ENCODE data around the gene PLIN5. TPM values are rescaled to one million over a fixed set of nuclear protein-coding genes. Genes with fewer than 3 reads are reported as not detected.

PLIN5 gene
- total and polyA plus RNA-seq, 7 donors = 0.69 to 10.0 (median 3.0) TPM

DNA sequence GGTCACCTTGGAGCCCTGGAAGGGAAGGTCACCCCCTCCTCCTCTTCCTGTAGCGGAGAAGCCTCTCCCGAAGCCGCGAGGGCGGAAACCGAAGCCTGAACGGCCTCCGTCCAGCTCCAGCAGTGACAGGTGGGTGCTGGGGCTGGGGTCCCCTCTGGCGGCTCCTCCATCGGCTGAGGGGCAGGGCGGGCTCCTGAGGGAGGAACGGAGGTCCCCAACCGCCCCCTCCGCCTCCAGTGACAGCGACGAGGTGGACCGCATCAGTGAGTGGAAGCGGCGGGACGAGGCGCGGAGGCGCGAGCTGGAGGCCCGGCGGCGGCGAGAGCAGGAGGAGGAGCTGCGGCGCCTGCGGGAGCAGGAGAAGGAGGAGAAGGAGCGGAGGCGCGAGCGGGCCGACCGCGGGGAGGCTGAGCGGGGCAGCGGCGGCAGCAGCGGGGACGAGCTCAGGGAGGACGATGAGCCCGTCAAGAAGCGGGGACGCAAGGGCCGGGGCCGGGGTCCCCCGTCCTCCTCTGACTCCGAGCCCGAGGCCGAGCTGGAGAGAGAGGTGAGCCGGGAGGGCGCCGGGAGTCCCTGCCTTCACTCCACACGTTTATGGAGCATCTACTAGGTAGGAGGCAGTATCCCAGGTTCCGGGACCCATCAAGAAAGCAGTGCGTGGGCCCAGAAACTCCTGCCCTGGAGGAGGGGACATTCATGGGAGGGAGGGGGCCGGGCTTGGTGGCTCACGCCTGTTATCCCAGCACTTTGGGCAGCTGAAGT is 40.9 kb downstream of the PLIN5 start:
- H3K27ac ChIP-seq = no peak overlapping the region
- DNase-seq = no peak
- intact Hi-C loops (cut with DNase I) = no loop called here
- H3K4me3 ChIP-seq = no peak overlapping the region
- no peaks in the 10 kb centered on the region for H3K4me1 ChIP-seq
- 97% methylated on average over 61 of the region's 61 CpGs for WGBS, 2 donors
- TF ChIP-seq POLR2AphosphoS5 (IDR thresholded peaks at IDR 0.05) = no peak
- TF ChIP-seq POLR2A (IDR thresholded peaks at IDR 0.05) = no peak
- TF ChIP-seq EP300 (IDR thresholded peaks at IDR 0.05) = no peak
- TF ChIP-seq, protein P1, sequence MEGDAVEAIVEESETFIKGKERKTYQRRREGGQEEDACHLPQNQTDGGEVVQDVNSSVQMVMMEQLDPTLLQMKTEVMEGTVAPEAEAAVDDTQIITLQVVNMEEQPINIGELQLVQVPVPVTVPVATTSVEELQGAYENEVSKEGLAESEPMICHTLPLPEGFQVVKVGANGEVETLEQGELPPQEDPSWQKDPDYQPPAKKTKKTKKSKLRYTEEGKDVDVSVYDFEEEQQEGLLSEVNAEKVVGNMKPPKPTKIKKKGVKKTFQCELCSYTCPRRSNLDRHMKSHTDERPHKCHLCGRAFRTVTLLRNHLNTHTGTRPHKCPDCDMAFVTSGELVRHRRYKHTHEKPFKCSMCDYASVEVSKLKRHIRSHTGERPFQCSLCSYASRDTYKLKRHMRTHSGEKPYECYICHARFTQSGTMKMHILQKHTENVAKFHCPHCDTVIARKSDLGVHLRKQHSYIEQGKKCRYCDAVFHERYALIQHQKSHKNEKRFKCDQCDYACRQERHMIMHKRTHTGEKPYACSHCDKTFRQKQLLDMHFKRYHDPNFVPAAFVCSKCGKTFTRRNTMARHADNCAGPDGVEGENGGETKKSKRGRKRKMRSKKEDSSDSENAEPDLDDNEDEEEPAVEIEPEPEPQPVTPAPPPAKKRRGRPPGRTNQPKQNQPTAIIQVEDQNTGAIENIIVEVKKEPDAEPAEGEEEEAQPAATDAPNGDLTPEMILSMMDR (IDR thresholded peaks at IDR 0.05) = no peak
- H3K9me3 ChIP-seq = no peaks in the 10 kb centered on the region
- peaks cover 39 to 92% (median 62%) of the 10 kb centered on the region in 4 donors for H3K36me3 ChIP-seq
- no peaks in the 10 kb centered on the region for H3K27me3 ChIP-seq

DNA sequence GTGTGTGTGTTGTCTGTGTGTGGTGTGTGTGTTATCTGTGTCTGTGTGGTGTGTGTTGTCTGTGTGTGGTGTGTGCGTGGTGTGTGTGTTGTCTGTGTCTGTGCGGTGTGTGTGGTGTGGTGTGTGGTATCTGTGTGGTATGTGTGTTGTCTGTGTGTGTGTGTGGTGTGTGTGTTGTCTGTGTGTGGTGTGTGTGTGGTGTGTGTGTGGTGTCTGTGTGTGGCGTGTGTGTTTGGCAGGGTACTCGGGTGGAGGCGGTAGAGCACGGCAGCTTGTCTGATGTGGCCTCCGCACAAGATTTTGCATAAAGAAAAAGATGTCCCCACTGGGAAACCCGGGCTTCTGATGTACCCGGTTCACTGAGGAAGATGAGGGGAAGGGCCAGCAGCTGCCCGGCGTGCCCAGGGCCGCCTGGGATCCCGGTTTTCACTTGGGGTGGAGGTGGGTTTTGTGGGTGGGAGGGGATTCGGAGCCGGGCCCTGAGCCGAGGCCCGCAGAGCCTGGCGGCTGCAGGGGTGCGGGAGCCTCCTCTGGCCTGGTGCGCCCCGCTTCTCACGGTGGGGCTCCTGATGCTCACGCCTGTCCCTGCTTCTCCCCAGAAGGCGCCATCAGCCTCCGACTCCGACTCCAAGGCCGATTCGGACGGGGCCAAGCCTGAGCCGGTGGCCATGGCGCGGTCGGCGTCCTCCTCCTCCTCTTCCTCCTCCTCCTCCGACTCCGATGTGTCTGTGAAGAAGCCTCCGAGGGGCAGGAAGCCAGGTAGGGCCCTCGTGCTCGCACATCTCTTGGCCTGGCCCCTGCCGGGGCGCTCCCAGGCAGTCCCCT is 41.7 kb downstream of the PLIN5 start:
- no peak for TF ChIP-seq EP300 (IDR thresholded peaks at IDR 0.05)
- TF ChIP-seq POLR2AphosphoS5 (IDR thresholded peaks at IDR 0.05) = no peak
- TF ChIP-seq, protein P1 (IDR thresholded peaks at IDR 0.05) = no peak
- no peak for TF ChIP-seq POLR2A (IDR thresholded peaks at IDR 0.05)
- no peaks in the 10 kb centered on the region for H3K4me1 ChIP-seq
- peaks cover 39 to 93% (median 62%) of the 10 kb centered on the region in 4 donors for H3K36me3 ChIP-seq
- intact Hi-C loops (cut with DNase I) = no loop called here
- no peak overlapping the region for H3K27ac ChIP-seq
- no peaks in the 10 kb centered on the region for H3K9me3 ChIP-seq
- no peak for DNase-seq
- H3K4me3 ChIP-seq = no peak overlapping the region
- WGBS, 2 donors = 93 to 96% methylated on average over 41 of the region's 41 CpGs
- no peaks in the 10 kb centered on the region for H3K27me3 ChIP-seq

- H3K36me3 ChIP-seq = peaks cover 33 to 92% (median 57%) of the 10 kb centered on the region in 4 donors
- H3K27ac ChIP-seq = no peak overlapping the region
- intact Hi-C loops (cut with DNase I) = no loop called here
- H3K9me3 ChIP-seq = no peaks in the 10 kb centered on the region
- DNase-seq = no peak
- 96 to 97% methylated on average over 3 of the region's 3 CpGs for WGBS, 2 donors
- no peaks in the 10 kb centered on the region for H3K27me3 ChIP-seq
- no peak overlapping the region for H3K4me3 ChIP-seq
- no peak for TF ChIP-seq POLR2AphosphoS5 (IDR thresholded peaks at IDR 0.05)
- TF ChIP-seq POLR2A (IDR thresholded peaks at IDR 0.05) = no peak
- TF ChIP-seq, protein P1 (IDR thresholded peaks at IDR 0.05) = no peak
- TF ChIP-seq EP300 (IDR thresholded peaks at IDR 0.05) = no peak
- H3K4me1 ChIP-seq = no peaks in the 10 kb centered on the region
Observed at GRCh38 chr19:4492337-4493103, 42.5 kb downstream of the PLIN5 start.

DNA sequence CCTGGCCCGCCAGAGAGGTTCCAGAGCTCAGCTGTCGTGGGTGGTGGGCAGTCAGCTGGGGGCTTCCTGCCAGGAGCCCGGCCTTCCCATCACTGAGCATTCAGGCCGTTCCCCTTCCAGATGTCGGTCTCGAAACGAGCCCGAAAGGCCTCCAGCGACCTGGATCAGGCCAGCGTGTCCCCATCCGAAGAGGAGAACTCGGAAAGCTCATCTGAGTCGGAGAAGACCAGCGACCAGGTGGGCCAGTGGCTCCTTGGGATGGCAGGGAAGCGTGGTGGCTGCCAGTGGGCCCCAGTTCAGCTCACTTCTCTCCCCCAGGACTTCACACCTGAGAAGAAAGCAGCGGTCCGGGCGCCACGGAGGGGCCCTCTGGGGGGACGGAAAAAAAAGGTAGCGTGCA is 43.6 kb downstream of the PLIN5 start:
- intact Hi-C loops (cut with DNase I) = no loop called here
- H3K27me3 ChIP-seq = no peaks in the 10 kb centered on the region
- no peaks in the 10 kb centered on the region for H3K4me1 ChIP-seq
- TF ChIP-seq, protein P1 (IDR thresholded peaks at IDR 0.05) = no peak
- TF ChIP-seq EP300 (IDR thresholded peaks at IDR 0.05) = no peak
- no peak for TF ChIP-seq POLR2AphosphoS5 (IDR thresholded peaks at IDR 0.05)
- TF ChIP-seq POLR2A (IDR thresholded peaks at IDR 0.05) = no peak
- no peak overlapping the region for H3K4me3 ChIP-seq
- no peaks in the 10 kb centered on the region for H3K9me3 ChIP-seq
- DNase-seq = no peak
- WGBS, 2 donors = 97 to 98% methylated on average over 21 of the region's 21 CpGs
- H3K36me3 ChIP-seq = peaks cover 33 to 88% (median 56%) of the 10 kb centered on the region in 4 donors
- no peak overlapping the region for H3K27ac ChIP-seq
